ENCODE data around the gene NUAK2.

The NUAK2 gene

DNA sequence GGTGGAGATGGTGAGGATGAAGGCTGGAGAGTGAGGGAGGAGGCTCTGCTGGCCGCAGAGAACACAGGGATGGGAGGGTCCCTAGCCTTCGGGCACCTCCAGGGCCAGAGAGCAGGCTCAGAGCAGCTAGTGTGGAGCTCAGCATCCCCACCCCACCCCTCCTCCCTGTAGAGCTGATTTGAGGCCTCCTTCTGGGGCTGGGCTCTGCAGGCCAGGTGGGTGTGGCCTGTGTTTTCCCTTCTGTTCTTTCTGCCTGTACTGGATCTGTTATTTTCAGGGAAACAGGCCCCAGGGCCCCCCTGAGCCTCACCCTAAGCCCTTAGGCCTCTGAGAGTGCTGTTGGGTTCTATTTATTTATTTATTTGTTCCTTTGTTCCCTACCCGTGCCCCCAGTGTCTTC is 49.0 kb downstream of the NUAK2 start:
- Histone ChIP-seq H3K27me3 (ENCODE audit: insufficient read depth, low read length) (no peaks in the 10 kb centered on the region; the same call in 1 of the 2 replicates), H3F3A (ENCODE audit: insufficient read depth, low read length) (no peaks in the 10 kb centered on the region), H3K4me1 (ENCODE audit: insufficient read depth, low read length, severe bottlenecking) (peaks cover 37% of the 10 kb centered on the region), H4K20me1 (ENCODE audit: insufficient read depth, low read length) (no peaks in the 10 kb centered on the region), H3K4me2 (ENCODE audit: low read length) (no peak overlapping the region), H3K9me2 (ENCODE audit: low read depth, low read length) (no peaks in the 10 kb centered on the region), H3K79me2 (ENCODE audit: insufficient read depth, low read length) (no peaks in the 10 kb centered on the region), H3K9me3 (ENCODE audit: low read length) (no peaks in the 10 kb centered on the region), H3K9ac (ENCODE audit: low read length) (no peak overlapping the region), H3K4me3 (ENCODE audit: low read depth, low read length, poor library complexity, severe bottlenecking) (no peak overlapping the region), H3K36me3 (ENCODE audit: insufficient read depth, low read length) (no peaks in the 10 kb centered on the region), H3K27ac (ENCODE audit: low read depth, low read length, poor library complexity, severe bottlenecking) (no peak overlapping the region), H2AFZ (ENCODE audit: low read length) (no peak overlapping the region)
- TF ChIP-seq EZH2 (IDR thresholded peaks at IDR 0.05; ENCODE audit: borderline replicate concordance, low read length): no peak
- TF ChIP-seq, protein P1, sequence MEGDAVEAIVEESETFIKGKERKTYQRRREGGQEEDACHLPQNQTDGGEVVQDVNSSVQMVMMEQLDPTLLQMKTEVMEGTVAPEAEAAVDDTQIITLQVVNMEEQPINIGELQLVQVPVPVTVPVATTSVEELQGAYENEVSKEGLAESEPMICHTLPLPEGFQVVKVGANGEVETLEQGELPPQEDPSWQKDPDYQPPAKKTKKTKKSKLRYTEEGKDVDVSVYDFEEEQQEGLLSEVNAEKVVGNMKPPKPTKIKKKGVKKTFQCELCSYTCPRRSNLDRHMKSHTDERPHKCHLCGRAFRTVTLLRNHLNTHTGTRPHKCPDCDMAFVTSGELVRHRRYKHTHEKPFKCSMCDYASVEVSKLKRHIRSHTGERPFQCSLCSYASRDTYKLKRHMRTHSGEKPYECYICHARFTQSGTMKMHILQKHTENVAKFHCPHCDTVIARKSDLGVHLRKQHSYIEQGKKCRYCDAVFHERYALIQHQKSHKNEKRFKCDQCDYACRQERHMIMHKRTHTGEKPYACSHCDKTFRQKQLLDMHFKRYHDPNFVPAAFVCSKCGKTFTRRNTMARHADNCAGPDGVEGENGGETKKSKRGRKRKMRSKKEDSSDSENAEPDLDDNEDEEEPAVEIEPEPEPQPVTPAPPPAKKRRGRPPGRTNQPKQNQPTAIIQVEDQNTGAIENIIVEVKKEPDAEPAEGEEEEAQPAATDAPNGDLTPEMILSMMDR (IDR thresholded peaks at IDR 0.05; ENCODE audit: low read length): no peak

DNA sequence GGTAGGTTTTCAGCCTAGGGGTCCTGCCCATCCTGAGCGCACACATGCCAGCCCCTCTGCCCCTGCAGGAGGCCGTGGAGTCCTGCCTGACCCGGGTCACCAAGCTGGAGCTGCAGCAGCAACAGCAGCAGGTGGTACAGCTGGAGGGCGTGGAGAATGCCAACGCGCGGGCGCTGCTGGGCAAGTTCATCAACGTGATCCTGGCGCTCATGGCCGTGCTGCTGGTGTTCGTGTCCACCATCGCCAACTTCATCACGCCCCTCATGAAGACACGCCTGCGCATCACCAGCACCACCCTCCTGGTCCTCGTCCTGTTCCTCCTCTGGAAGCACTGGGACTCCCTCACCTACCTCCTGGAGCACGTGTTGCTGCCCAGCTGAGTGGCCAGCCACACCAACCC is 49.8 kb downstream of the NUAK2 start:
- H3K9me2 ChIP-seq (ENCODE audit: low read depth, low read length): no peaks in the 10 kb centered on the region
- no peak overlapping the region for H3K27ac ChIP-seq (ENCODE audit: low read depth, low read length, poor library complexity, severe bottlenecking)
- TF ChIP-seq EZH2 (IDR thresholded peaks at IDR 0.05; ENCODE audit: borderline replicate concordance, low read length): no peak
- TF ChIP-seq, protein P1 (IDR thresholded peaks at IDR 0.05; ENCODE audit: low read length): no peak
- H3K9ac ChIP-seq (ENCODE audit: low read length): no peak overlapping the region
- no peaks in the 10 kb centered on the region for H3K36me3 ChIP-seq (ENCODE audit: insufficient read depth, low read length)
- H3K27me3 ChIP-seq (ENCODE audit: insufficient read depth, low read length): no peaks in the 10 kb centered on the region; the same call in 1 of the 2 replicates
- H3K4me2 ChIP-seq (ENCODE audit: low read length): no peak overlapping the region
- no peak overlapping the region for H3K4me3 ChIP-seq (ENCODE audit: low read depth, low read length, poor library complexity, severe bottlenecking)
- no peak overlapping the region for H2AFZ ChIP-seq (ENCODE audit: low read length)
- H3F3A ChIP-seq (ENCODE audit: insufficient read depth, low read length): no peaks in the 10 kb centered on the region
- no peaks in the 10 kb centered on the region for H3K79me2 ChIP-seq (ENCODE audit: insufficient read depth, low read length)
- no peaks in the 10 kb centered on the region for H3K9me3 ChIP-seq (ENCODE audit: low read length)
- H4K20me1 ChIP-seq (ENCODE audit: insufficient read depth, low read length): no peaks in the 10 kb centered on the region
- peaks cover 33% of the 10 kb centered on the region for H3K4me1 ChIP-seq (ENCODE audit: insufficient read depth, low read length, severe bottlenecking)

GRCh38 chr1:205271277-205271676 is 50.3 kb downstream of the NUAK2 start:
- H3K36me3 ChIP-seq (ENCODE audit: insufficient read depth, low read length): no peaks in the 10 kb centered on the region
- H4K20me1 ChIP-seq (ENCODE audit: insufficient read depth, low read length): no peaks in the 10 kb centered on the region
- peaks cover 28% of the 10 kb centered on the region for H3K4me1 ChIP-seq (ENCODE audit: insufficient read depth, low read length, severe bottlenecking)
- no peaks in the 10 kb centered on the region for H3K79me2 ChIP-seq (ENCODE audit: insufficient read depth, low read length)
- no peak overlapping the region for H3K4me2 ChIP-seq (ENCODE audit: low read length)
- no peaks in the 10 kb centered on the region for H3K9me2 ChIP-seq (ENCODE audit: low read depth, low read length)
- TF ChIP-seq, protein P1 (IDR thresholded peaks at IDR 0.05; ENCODE audit: low read length): no peak
- TF ChIP-seq EZH2 (IDR thresholded peaks at IDR 0.05; ENCODE audit: borderline replicate concordance, low read length): no peak
- H3K9me3 ChIP-seq (ENCODE audit: low read length): no peaks in the 10 kb centered on the region
- no peaks in the 10 kb centered on the region; the same call in 1 of the 2 replicates for H3K27me3 ChIP-seq (ENCODE audit: insufficient read depth, low read length)
- no peak overlapping the region for H3K4me3 ChIP-seq (ENCODE audit: low read depth, low read length, poor library complexity, severe bottlenecking)
- no peak overlapping the region for H2AFZ ChIP-seq (ENCODE audit: low read length)
- H3K27ac ChIP-seq (ENCODE audit: low read depth, low read length, poor library complexity, severe bottlenecking): no peak overlapping the region
- H3F3A ChIP-seq (ENCODE audit: insufficient read depth, low read length): no peaks in the 10 kb centered on the region
- no peak overlapping the region for H3K9ac ChIP-seq (ENCODE audit: low read length)

Measured in OCI-LY1 (cell line).